ENCODE results near the gene FBN1.

FBN1 gene

GRCh38 chr15:48631176-48631770 is 14.2 kb downstream of the FBN1 start (continued):
- no peak for TF ChIP-seq PATZ1 (CRISPR knock-in tag; IDR thresholded peaks at IDR 0.05; ENCODE audit: borderline replicate concordance)

GRCh38 chr15:48630245-48630644 is 15.3 kb downstream of the FBN1 start:
- no peak for ATAC-seq
- no peak for TF ChIP-seq OSR1 (CRISPR knock-in tag; IDR thresholded peaks at IDR 0.05)
- TF ChIP-seq RARB (CRISPR knock-in tag; IDR thresholded peaks at IDR 0.05), result no peak
- TF ChIP-seq POU6F1 (CRISPR knock-in tag; IDR thresholded peaks at IDR 0.05; ENCODE audit: borderline replicate concordance, low read depth), result no peak
- TF ChIP-seq PPARA (CRISPR knock-in tag; IDR thresholded peaks at IDR 0.05; ENCODE audit: borderline replicate concordance), result no peak
- no peak for TF ChIP-seq ZFP3 (CRISPR knock-in tag; IDR thresholded peaks at IDR 0.05)
- TF ChIP-seq ZC3H10 (CRISPR knock-in tag; IDR thresholded peaks at IDR 0.05), result no peak
- TF ChIP-seq GLIS3 (CRISPR knock-in tag; IDR thresholded peaks at IDR 0.05), result no peak
- TF ChIP-seq ZNF70 (CRISPR knock-in tag; IDR thresholded peaks at IDR 0.05), result no peak
- TF ChIP-seq PATZ1 (CRISPR knock-in tag; IDR thresholded peaks at IDR 0.05; ENCODE audit: borderline replicate concordance), result no peak
- TF ChIP-seq TCF4 (CRISPR knock-in tag; IDR thresholded peaks at IDR 0.05; ENCODE audit: borderline replicate concordance), result no peak
- TF ChIP-seq CREB5 (CRISPR knock-in tag; IDR thresholded peaks at IDR 0.05; ENCODE audit: low read depth), result no peak
- no peak for TF ChIP-seq ARNTL (CRISPR knock-in tag; IDR thresholded peaks at IDR 0.05; ENCODE audit: borderline replicate concordance, low read depth)
- TF ChIP-seq ISL1 (CRISPR knock-in tag; IDR thresholded peaks at IDR 0.05), result no peak
- no peak for TF ChIP-seq CSDC2 (CRISPR knock-in tag; IDR thresholded peaks at IDR 0.05)
- no peak for TF ChIP-seq SNAI2 (CRISPR knock-in tag; IDR thresholded peaks at IDR 0.05)
- no peak for TF ChIP-seq ZNF8 (CRISPR knock-in tag; IDR thresholded peaks at IDR 0.05)
- TF ChIP-seq BACH2 (CRISPR knock-in tag; IDR thresholded peaks at IDR 0.05; ENCODE audit: borderline replicate concordance), result no peak
- no peak for TF ChIP-seq ESRRG (CRISPR knock-in tag; IDR thresholded peaks at IDR 0.05)
- no peak for TF ChIP-seq TSHZ2 (CRISPR knock-in tag; IDR thresholded peaks at IDR 0.05)
- TF ChIP-seq TOX (CRISPR knock-in tag; IDR thresholded peaks at IDR 0.05; ENCODE audit: borderline replicate concordance), result no peak

GRCh38 chr15:48628832-48629231 is 16.7 kb downstream of the FBN1 start:
- TF ChIP-seq TSHZ2 (CRISPR knock-in tag; IDR thresholded peaks at IDR 0.05), result no peak
- no peak for TF ChIP-seq ARNTL (CRISPR knock-in tag; IDR thresholded peaks at IDR 0.05; ENCODE audit: borderline replicate concordance, low read depth)
- TF ChIP-seq RARB (CRISPR knock-in tag; IDR thresholded peaks at IDR 0.05), result no peak
- no peak for TF ChIP-seq PPARA (CRISPR knock-in tag; IDR thresholded peaks at IDR 0.05; ENCODE audit: borderline replicate concordance)
- no peak for TF ChIP-seq GLIS3 (CRISPR knock-in tag; IDR thresholded peaks at IDR 0.05)
- TF ChIP-seq CREB5 (CRISPR knock-in tag; IDR thresholded peaks at IDR 0.05; ENCODE audit: low read depth), result no peak
- TF ChIP-seq BACH2 (CRISPR knock-in tag; IDR thresholded peaks at IDR 0.05; ENCODE audit: borderline replicate concordance), result no peak
- TF ChIP-seq ESRRG (CRISPR knock-in tag; IDR thresholded peaks at IDR 0.05), result no peak
- no peak for ATAC-seq
